Body of pancreas (tissue), 4 donors: Measurements from ENCODE around the gene SLC6A15. TPM values are rescaled to one million over a fixed set of nuclear protein-coding genes. Genes with fewer than 3 reads are reported as not detected.
A peak's percentile ranks its signal among the peaks of the same experiment; 100 is the strongest.

Experiments
- ATAC-seq: fragments of 150-250 bp; one replicate; pipeline ENCODE4 v1.9.1; 2016
- DNase-seq, 4 donors: peaks; one replicate each; pipeline ENCODE4 v3.0.0-alpha.2; 2019
- H3K27ac ChIP-seq, 4 donors: fragments of 200-600 bp; sonication (generic); 1 replicate in 3 of 4; 2 replicates in 1 of 4; pipeline versions ENCODE4 v1.5.1 to v1.6.1; 2016 to 2019; ENCODE audit warnings: mild to moderate bottlenecking in 1 of 4, mixed read lengths in 1 of 4, moderate library complexity in 1 of 4
- H3K27me3 ChIP-seq, 2 donors: fragments of 200-600 bp; sonication (generic); one replicate each; pipeline ENCODE4 v1.6.0; 2016; ENCODE audit warnings: mild to moderate bottlenecking in 1 of 2
- H3K36me3 ChIP-seq, 2 donors: fragments of 200-600 bp; sonication (generic); replicated peaks in 1 of 2; 2 replicates each; pipeline ENCODE4 v1.5.1; 2016; ENCODE audit warnings: low read depth in 2 of 2; ENCODE audit not compliant: insufficient read depth in 1 of 2
- H3K4me1 ChIP-seq: fragments of 200-600 bp; sonication (generic); one replicate; pipeline ENCODE4 v1.6.0; 2016
- H3K4me3 ChIP-seq, 2 donors: fragments of 200-600 bp; sonication (generic); 1 replicate in 1 of 2; 2 replicates in 1 of 2; pipeline ENCODE4 v1.5.1; 2016 to 2019
- H3K9me3 ChIP-seq, 3 donors: fragments of 200-600 bp; sonication (generic); 1 replicate in 2 of 3; 2 replicates in 1 of 3; pipeline ENCODE4 v1.5.1; 2016
- CTCF ChIP-seq, 7 experiments: fragments of 450-650 bp in 4 of 7; fragments of 200-600 bp in 3 of 7; sonication (generic) in 3 of 7; IDR thresholded peaks; one replicate each; pipeline ENCODE4 v1.5.1; 2016 to 2019; ENCODE audit warnings: antibody characterized with exemption in 7 of 7
- POLR2A ChIP-seq, 3 donors: fragments of 450-650 bp; IDR thresholded peaks; one replicate each; pipeline ENCODE4 v1.6.1; 2016; ENCODE audit warnings: antibody characterized with exemption in 3 of 3, mild to moderate bottlenecking in 2 of 3
- WGBS, 2 donors: methylation state at CpG; one replicate each; pipeline ENCODE4 v1.1.5; 2017; 5-methylcytosine and 5-hydroxymethylcytosine counted together
- intact Hi-C: fragments of 100-400 bp; cut with DNase I; formaldehyde crosslinking; loops from one replicate; pipeline ENCODE4 v1.15.1; 2023
- total RNA-seq, 2 donors: library from RNA; depleted of rRNA; stranded (reverse); fragments of >200 nt; gene quantifications; one replicate each; pipeline ENCODE4 v1.1.0, GENCODE V29; 2016

Gene SLC6A15
- total RNA-seq, 2 donors from 2014 or later, result not detected

GRCh38 chr12:84874125-84874824, 38.3 kb downstream of the SLC6A15 start:
- Histone ChIP-seq H3K36me3 (no peaks in the 10 kb centered on the region), H3K4me3 (no peak overlapping the region), H3K4me1 (no peaks in the 10 kb centered on the region), H3K27me3 (no peaks in the 10 kb centered on the region), H3K9me3 (no peaks in the 10 kb centered on the region), H3K27ac (no peak overlapping the region)
- WGBS, 2 donors, result 31 to 34% methylated on average over 7 of the region's 7 CpGs
- peak; percentile 46 to 93 (median 87) for TF ChIP-seq CTCF (IDR thresholded peaks at IDR 0.05)
- no peak for TF ChIP-seq POLR2A (IDR thresholded peaks at IDR 0.05)
- intact Hi-C loops, result no loop called here
- peak; percentile 79 for ATAC-seq
- no peak for DNase-seq

GRCh38 chr12:84862186-84862585, 50.4 kb downstream of the SLC6A15 start:
- H3K4me1 ChIP-seq, result no peaks in the 10 kb centered on the region
- H3K36me3 ChIP-seq, result no peaks in the 10 kb centered on the region
- DNase-seq (no peak), ATAC-seq (no peak)
- H3K27ac ChIP-seq, result no peak overlapping the region
- intact Hi-C loops, result no loop called here
- 42 to 62% methylated on average over 3 of the region's 3 CpGs for WGBS, 2 donors
- TF ChIP-seq POLR2A (IDR thresholded peaks at IDR 0.05), result no peak
- no peak for TF ChIP-seq CTCF (IDR thresholded peaks at IDR 0.05)
- H3K4me3 ChIP-seq, result no peak overlapping the region
- H3K27me3 ChIP-seq, result no peaks in the 10 kb centered on the region
- no peaks in the 10 kb centered on the region for H3K9me3 ChIP-seq

- no peaks in the 10 kb centered on the region for H3K27me3 ChIP-seq
- intact Hi-C loops, result no loop called here
- WGBS, 2 donors, result 32 to 50% methylated on average over 2 of the region's 2 CpGs
- H3K36me3 ChIP-seq, result no peaks in the 10 kb centered on the region
- no peaks in the 10 kb centered on the region for H3K4me1 ChIP-seq
- no peak for TF ChIP-seq POLR2A (IDR thresholded peaks at IDR 0.05)
- no peak for TF ChIP-seq CTCF (IDR thresholded peaks at IDR 0.05)
- no peaks in the 10 kb centered on the region for H3K9me3 ChIP-seq
- H3K4me3 ChIP-seq, result no peak overlapping the region
- no peak for DNase-seq
- no peak overlapping the region for H3K27ac ChIP-seq
- no peak for ATAC-seq
Measured at GRCh38 chr12:84860718-84861117, 51.9 kb downstream of the SLC6A15 start.

- ATAC-seq (no peak), DNase-seq (no peak)
- H3K9me3 ChIP-seq, result no peaks in the 10 kb centered on the region
- H3K27me3 ChIP-seq, result no peaks in the 10 kb centered on the region
- no peak overlapping the region for H3K27ac ChIP-seq
- no peaks in the 10 kb centered on the region for H3K36me3 ChIP-seq
- no peaks in the 10 kb centered on the region for H3K4me1 ChIP-seq
- 45 to 48% methylated on average over 2 of the region's 2 CpGs for WGBS, 2 donors
- intact Hi-C loops, result no loop called here
- TF ChIP-seq POLR2A (IDR thresholded peaks at IDR 0.05), result no peak
- no peak for TF ChIP-seq CTCF (IDR thresholded peaks at IDR 0.05)
- H3K4me3 ChIP-seq, result no peak overlapping the region
Measured at GRCh38 chr12:84858796-84859195, 53.8 kb downstream of the SLC6A15 start.
